Fibroblast of skin of right biceps (primary cell): ENCODE measurements around the gene MYO1C.
"Not testable (repeated sequence)": the region's sequence is repeated elsewhere in the genome, so short reads cannot be mapped to it uniquely, and the experiment has no call there.

Source experiments
- DNase-seq: peaks from one replicate; pipeline ENCODE4 v3.0.0-alpha.2; 2013

The MYO1C gene

GRCh38 chr17:1461198-1461944 is 31.1 kb downstream of the MYO1C start:
- DNase-seq: no peak

GRCh38 chr17:1460233-1460632 is 32.3 kb downstream of the MYO1C start:
- no peak for DNase-seq

- peak; percentile 95 for DNase-seq
Measured at GRCh38 chr17:1455797-1456599, 36.5 kb downstream of the MYO1C start, which contains the start of gene CRK. Gene CRK (minus strand): TSS chr17:1456232. CDS start chr17:1456117, 115 bp downstream.

- peak; percentile 73 for DNase-seq
Measured at GRCh38 chr17:1455291-1455796, 37.1 kb downstream of the MYO1C start.

- DNase-seq: no peak
Measured at GRCh38 chr17:1454541-1454940, 37.9 kb downstream of the MYO1C start.

- DNase-seq: not testable (repeated sequence)
Measured at GRCh38 chr17:1453694-1454093, 38.8 kb downstream of the MYO1C start.

GRCh38 chr17:1452836-1453235 is 39.6 kb downstream of the MYO1C start:
- no peak for DNase-seq

GRCh38 chr17:1450261-1450660 is 42.2 kb downstream of the MYO1C start:
- not testable (repeated sequence) for DNase-seq

GRCh38 chr17:1449412-1449967 is 43.0 kb downstream of the MYO1C start:
- no peak for DNase-seq

GRCh38 chr17:1447052-1447451 is 45.4 kb downstream of the MYO1C start:
- DNase-seq: no peak

GRCh38 chr17:1446201-1446600 is 46.3 kb downstream of the MYO1C start:
- DNase-seq: no peak

GRCh38 chr17:1445695-1446094 is 46.8 kb downstream of the MYO1C start:
- DNase-seq: not testable (repeated sequence)

GRCh38 chr17:1442721-1443120 is 49.8 kb downstream of the MYO1C start:
- not testable (repeated sequence) for DNase-seq

- DNase-seq: no peak
Measured at GRCh38 chr17:1442187-1442586, 50.3 kb downstream of the MYO1C start.

- DNase-seq: no peak
Measured at GRCh38 chr17:1440921-1441320, 51.6 kb downstream of the MYO1C start.

- DNase-seq: peak; percentile 79
Measured at GRCh38 chr17:1438593-1439083, 53.8 kb downstream of the MYO1C start.

- DNase-seq: no peak
Measured at GRCh38 chr17:1435326-1435725, 57.2 kb downstream of the MYO1C start.

- no peak for DNase-seq
Measured at GRCh38 chr17:1434150-1434549, 58.3 kb downstream of the MYO1C start.

GRCh38 chr17:1431631-1432104 is 60.8 kb downstream of the MYO1C start:
- DNase-seq: no peak

GRCh38 chr17:1423456-1424135 is 68.9 kb downstream of the MYO1C start:
- no peak for DNase-seq

- DNase-seq: peak; percentile 96
Measured at GRCh38 chr17:1422885-1423284, 69.6 kb downstream of the MYO1C start.

- no peak for DNase-seq
Measured at GRCh38 chr17:1421470-1421869, 71.0 kb downstream of the MYO1C start.

GRCh38 chr17:1420981-1421380 is 71.5 kb downstream of the MYO1C start:
- no peak for DNase-seq
